ENCODE results near the gene ZMYND8. TPM values are rescaled to one million over a fixed set of nuclear protein-coding genes. Genes with fewer than 3 reads are reported as not detected.

The ZMYND8 gene
- total and polyA plus RNA-seq, 3 donors from 2014 or later, result 30.4 to 102 (median 87.2) TPM

DNA sequence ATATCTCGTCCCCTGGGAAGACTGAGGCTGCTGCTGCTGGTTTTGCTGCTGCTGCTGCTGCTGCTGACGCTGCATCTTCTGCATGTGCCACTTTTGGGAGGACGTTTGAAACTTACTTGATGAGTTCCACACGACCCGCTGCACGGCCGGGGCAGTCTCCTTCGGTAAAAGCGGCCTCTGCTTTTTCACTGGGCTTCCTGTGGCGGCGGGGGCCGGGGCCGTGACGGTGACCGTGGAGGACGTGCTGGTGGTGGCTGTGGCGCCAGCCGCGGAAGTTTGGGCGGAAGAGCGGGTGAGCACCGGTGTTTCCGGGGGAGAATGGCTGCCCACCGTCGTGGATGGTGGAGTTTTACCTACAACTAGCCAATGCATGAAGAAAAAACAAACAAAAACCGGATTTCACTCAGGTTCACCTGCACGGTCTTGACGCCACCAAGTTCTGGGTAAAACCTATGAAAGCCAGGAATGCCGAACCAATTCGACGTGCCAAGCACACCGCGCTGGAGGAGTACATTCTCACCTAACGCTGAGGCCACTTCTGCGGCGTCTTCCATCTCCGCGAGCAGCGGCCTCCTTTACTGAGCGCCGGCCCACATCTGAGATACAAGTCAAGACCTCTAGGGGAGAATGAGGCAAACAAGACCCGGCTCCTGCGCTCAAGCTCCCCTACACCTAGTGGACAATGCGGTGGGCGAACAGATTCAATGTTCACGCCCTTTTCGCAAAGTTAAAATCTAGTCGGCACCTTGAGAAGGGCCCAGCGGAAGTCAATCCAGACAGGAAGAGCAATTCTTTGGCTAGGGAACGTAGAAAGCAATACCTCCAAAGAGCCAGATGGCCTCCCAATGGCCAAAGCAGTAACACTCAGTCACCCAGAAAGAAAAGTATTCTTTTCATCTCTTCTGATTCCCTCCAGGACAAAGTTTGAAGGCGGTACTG lies 117.5 kb downstream of the ZMYND8 start:
- TF ChIP-seq POLR2A (IDR thresholded peaks at IDR 0.05), result no peak
- TF ChIP-seq, protein P1, sequence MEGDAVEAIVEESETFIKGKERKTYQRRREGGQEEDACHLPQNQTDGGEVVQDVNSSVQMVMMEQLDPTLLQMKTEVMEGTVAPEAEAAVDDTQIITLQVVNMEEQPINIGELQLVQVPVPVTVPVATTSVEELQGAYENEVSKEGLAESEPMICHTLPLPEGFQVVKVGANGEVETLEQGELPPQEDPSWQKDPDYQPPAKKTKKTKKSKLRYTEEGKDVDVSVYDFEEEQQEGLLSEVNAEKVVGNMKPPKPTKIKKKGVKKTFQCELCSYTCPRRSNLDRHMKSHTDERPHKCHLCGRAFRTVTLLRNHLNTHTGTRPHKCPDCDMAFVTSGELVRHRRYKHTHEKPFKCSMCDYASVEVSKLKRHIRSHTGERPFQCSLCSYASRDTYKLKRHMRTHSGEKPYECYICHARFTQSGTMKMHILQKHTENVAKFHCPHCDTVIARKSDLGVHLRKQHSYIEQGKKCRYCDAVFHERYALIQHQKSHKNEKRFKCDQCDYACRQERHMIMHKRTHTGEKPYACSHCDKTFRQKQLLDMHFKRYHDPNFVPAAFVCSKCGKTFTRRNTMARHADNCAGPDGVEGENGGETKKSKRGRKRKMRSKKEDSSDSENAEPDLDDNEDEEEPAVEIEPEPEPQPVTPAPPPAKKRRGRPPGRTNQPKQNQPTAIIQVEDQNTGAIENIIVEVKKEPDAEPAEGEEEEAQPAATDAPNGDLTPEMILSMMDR (IDR thresholded peaks at IDR 0.05), result no peak
- H3K4me3 ChIP-seq, result peak overlapping the region; percentile 40 to 42
- peaks cover 6% of the 10 kb centered on the region for H3K4me1 ChIP-seq
- H3K27me3 ChIP-seq, result no peaks in the 10 kb centered on the region
- WGBS, 2 donors, result 62 to 73% methylated on average over 51 of the region's 51 CpGs
- intact Hi-C loops (cut with DNase I; ENCODE audit: low total_unique reads), result no loop called here
- H3K36me3 ChIP-seq (ENCODE audit: low read depth, missing control alignments), result no peaks in the 10 kb centered on the region
- no peak overlapping the region for H3K27ac ChIP-seq
- DNase-seq, result peak; percentile 32
- no peaks in the 10 kb centered on the region for H3K9me3 ChIP-seq

DNA sequence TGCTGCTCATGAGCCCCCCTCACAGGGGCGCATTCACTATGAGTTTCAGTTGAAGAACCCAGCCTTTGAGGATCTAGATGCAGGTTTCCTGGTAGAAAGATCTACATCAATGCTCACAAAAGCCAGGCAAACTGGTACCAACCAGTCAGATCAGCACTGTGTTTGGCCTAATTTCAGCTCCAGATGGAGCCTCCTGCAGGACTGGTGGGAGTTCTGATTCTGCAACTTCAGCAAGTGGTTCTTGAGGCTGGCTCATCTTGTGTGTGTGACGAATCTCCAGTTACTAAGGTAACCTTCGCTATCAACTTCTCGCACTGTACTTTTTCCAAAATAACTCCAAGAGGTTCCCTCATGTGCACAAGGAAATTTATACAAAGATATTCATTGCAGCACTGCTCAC lies 118.8 kb downstream of the ZMYND8 start:
- Histone ChIP-seq H3K4me3 (no peak overlapping the region), H3K27me3 (no peaks in the 10 kb centered on the region), H3K27ac (no peak overlapping the region), H3K36me3 (ENCODE audit: low read depth, missing control alignments) (no peaks in the 10 kb centered on the region), H3K4me1 (peaks cover 6% of the 10 kb centered on the region), H3K9me3 (no peaks in the 10 kb centered on the region)
- 62 to 69% methylated on average over 4 of the region's 4 CpGs for WGBS, 2 donors
- no peak for TF ChIP-seq POLR2A (IDR thresholded peaks at IDR 0.05)
- TF ChIP-seq, protein P1 (IDR thresholded peaks at IDR 0.05), result no peak
- DNase-seq, result no peak
- intact Hi-C loops (cut with DNase I; ENCODE audit: low total_unique reads), result no loop called here

DNA sequence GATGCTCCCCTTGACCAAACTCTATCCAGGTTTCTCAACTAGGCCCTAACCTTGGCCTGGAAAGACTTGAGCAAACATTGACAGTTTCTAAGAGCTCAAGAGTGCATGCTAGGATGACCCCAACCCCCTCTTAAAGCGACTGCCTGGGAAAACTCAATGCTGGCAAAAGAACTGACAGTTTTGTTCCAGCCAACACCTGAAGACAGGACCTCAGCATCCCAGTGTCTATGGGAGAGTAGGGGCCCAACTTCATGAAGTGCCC lies 119.9 kb downstream of the ZMYND8 start:
- peaks cover 6% of the 10 kb centered on the region for H3K4me1 ChIP-seq
- H3K36me3 ChIP-seq (ENCODE audit: low read depth, missing control alignments), result no peaks in the 10 kb centered on the region
- H3K27me3 ChIP-seq, result no peaks in the 10 kb centered on the region
- no peak overlapping the region for H3K27ac ChIP-seq
- H3K9me3 ChIP-seq, result no peaks in the 10 kb centered on the region
- intact Hi-C loops (cut with DNase I; ENCODE audit: low total_unique reads), result no loop called here
- 87 to 90% methylated on average over 1 of the region's 1 CpG for WGBS, 2 donors
- TF ChIP-seq POLR2A (IDR thresholded peaks at IDR 0.05), result no peak
- TF ChIP-seq, protein P1 (IDR thresholded peaks at IDR 0.05), result no peak
- H3K4me3 ChIP-seq, result no peak overlapping the region
- no peak for DNase-seq

DNA sequence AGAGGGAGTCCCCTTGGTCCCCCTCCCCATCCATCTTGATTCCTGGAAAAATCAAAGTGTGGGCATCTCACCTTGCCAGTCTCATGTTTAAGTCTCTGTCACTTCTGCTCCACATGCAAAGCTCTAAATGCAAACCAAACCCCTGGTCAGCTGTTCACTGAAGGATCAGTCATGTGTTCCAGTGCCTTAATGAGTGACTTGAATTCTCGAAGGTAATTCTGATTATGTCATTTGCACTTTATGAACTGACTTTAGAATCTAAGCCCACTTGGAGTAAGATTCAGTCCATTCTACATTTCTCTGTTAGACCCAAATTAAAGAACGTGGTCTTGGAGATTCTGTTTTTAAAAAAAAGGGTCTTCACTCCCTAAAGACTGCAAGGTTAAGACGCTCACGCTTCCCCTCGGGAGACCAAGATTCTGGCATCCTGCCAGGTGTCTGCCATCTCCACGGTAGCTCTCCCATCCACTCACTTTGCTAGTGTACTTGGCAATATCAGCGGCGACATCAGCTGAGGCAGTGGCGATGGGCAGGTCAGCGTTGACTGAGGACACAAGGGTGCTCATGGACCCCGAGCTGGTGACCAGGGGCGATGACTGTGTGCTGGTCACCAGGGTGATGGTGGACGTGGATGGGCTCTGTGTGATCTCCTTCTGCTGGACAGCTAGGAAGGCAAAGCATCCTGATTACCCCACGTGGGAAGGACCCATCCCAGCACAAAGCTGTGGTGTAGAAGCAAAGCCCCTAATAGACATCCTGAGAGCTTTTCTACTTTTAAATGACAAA lies 120.5 kb downstream of the ZMYND8 start:
- Histone ChIP-seq H3K9me3 (no peaks in the 10 kb centered on the region), H3K4me1 (peaks cover 6% of the 10 kb centered on the region), H3K4me3 (no peak overlapping the region), H3K27ac (no peak overlapping the region), H3K27me3 (no peaks in the 10 kb centered on the region), H3K36me3 (ENCODE audit: low read depth, missing control alignments) (no peaks in the 10 kb centered on the region)
- intact Hi-C loops (cut with DNase I; ENCODE audit: low total_unique reads), result no loop called here
- DNase-seq, result no peak
- TF ChIP-seq, protein P1 (IDR thresholded peaks at IDR 0.05), result no peak
- TF ChIP-seq POLR2A (IDR thresholded peaks at IDR 0.05), result no peak
- WGBS, 2 donors, result 82 to 84% methylated on average over 14 of the region's 14 CpGs

All from testis (tissue), 3 donors.